HG02973 (cell line): ENCODE data around the gene ADAMTSL4.
"Not testable (repeated sequence)": the region's sequence is repeated elsewhere in the genome, so short reads cannot be mapped to it uniquely, and the experiment has no call there.

Experiments used
- ATAC-seq: cut with Tn5 transposase; IDR thresholded peaks from one replicate; pipeline ENCODE4 v1.9.1; 2021; ENCODE audit warnings: moderate library complexity; ENCODE audit not compliant: unreplicated experiment

The ADAMTSL4 gene

DNA sequence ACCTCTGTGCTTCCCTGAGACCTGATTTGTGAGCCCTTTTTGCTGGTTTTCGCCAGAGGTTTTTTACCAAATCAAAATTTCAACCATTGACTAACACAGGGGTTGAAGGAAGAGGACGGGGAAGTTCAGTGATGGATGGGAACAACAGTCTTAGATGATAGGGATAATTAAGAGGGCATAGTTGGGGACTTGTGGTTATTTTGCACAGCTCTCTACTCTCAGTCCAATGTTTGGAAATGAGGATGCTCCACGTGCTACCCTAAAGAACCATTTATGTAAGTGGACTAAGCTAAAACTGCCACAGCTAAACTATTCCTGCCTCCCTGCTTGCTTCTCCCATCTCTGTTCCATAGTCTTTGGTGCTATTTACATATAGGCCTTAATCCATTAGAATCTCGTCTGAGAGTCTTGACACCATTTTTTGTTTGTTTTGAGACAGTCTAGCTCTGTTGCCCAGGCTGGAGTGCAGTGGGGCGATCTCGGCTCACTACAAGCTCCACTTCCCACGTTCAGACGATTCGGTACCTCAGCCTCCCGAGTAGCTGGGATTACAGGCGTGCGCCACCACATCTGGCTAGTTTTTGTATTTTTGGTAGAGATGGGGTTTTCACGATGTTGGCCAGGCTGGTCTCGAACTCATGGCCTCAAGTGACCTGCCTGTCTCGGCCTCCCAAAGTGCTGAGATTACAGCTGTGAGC is 30.9 kb downstream of the ADAMTSL4 start:
- no peak for ATAC-seq

DNA sequence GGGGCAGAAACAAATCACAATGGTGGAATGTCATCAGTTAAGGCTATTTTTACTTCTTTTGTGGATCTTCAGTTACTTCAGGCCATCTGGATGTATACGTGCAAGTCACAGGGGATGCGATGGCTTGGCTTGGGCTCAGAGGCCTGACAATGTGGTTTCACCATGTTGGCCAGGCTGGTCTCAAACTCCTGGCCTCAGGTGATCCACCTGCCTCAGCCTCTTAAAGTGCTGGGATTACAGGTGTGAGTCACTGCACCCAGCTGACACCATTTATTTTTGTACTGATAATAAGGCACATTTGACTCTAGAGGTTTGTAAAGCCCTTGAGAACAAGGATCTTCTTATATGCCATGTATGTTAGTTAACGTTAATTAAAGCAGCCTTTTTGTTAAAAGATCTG is 31.8 kb downstream of the ADAMTSL4 start:
- not testable (repeated sequence) for ATAC-seq

DNA sequence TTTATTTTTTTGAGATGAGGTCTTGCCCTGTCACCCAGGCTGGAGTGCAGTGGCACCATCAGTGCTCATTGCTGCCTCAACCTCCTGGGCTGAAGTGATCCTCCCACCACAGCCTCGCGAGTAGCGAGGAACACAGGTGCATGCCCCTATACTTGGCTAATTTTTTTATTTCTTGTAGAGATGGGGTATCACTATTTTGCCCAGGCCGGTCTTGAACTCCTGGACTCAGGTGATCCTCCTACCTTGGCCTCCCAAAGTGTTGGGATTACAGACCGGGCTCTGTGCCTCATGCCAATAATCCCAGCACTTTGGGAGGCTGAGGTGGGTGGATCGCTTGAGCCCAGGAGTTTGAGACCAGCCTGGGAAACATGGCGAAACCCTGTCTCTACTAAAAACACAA is 32.2 kb downstream of the ADAMTSL4 start:
- ATAC-seq: not testable (repeated sequence)

DNA sequence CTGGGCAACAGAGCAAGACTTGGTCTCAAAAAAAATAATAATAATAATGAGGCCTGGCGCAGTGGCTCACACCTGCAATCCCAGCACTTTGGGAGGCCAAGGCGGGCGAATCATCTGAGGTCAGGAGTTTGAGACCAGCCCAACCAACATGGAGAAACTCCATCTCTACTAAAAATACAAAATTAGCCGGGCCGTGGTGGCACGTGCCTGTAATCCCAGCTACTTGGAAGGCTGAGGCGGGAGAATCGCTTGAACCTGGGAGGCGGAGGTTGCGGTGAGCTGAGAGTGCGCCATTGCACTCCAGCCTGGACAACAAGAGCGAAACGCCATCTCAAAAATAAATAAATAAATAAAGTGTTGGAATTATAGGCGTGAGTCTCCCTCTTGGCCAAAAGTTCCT is 32.8 kb downstream of the ADAMTSL4 start:
- not testable (repeated sequence) for ATAC-seq

DNA sequence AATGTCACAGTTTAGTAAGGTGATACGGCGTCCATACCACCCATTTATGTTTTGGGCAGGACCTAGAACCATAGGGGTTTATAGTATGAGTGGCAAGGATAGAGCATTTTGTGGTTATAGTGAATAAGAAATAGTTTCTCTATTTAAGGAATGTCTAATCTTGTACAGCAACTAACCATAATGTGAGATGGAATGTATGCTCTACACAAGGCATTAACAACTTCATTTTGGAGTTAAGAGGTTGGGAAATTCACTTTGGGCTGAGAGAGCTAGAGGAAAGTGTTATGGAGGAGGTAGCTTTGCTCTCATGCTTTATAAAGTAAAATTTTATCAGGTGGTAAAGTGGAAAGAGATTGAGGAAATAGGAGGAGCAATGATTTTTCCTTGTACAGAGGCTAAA is 33.2 kb downstream of the ADAMTSL4 start:
- no peak for ATAC-seq

DNA sequence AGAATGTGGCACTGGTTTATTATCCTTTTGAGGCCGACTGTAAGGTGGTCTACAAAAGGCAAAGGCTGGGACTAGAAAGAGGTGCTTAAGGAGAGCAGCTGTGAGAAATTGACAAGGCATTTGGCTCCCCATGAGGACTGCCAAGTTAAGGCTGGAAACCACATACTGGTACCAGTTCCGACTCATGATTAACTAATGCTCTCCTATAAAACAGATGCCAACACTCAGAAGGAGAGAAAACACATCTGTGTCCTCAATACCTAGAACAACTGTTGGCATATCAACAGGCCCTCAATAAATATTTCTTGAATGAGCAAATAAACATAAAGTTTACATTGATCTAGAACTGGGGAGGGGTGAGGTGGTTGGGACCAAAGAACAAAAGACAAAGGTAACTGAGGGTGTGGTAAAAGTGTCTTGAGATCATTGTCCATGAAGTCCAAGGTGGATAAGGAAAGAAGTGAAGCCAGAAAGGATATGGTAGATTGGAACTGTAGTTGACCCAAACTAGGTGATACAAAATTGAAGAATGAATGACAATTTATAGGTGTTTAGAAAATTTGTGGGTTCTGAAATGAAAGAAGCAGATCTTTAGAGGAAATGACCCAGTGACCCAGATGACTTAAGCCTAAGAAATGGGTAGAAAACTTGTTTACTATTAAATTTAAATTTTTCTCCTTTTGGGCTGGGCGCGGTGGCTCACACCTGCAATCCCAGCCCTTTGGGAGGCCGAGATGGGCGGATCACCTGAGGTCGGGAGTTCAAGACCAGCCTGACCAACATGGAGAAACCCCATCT is 47.1 kb downstream of the ADAMTSL4 start:
- ATAC-seq: no peak

DNA sequence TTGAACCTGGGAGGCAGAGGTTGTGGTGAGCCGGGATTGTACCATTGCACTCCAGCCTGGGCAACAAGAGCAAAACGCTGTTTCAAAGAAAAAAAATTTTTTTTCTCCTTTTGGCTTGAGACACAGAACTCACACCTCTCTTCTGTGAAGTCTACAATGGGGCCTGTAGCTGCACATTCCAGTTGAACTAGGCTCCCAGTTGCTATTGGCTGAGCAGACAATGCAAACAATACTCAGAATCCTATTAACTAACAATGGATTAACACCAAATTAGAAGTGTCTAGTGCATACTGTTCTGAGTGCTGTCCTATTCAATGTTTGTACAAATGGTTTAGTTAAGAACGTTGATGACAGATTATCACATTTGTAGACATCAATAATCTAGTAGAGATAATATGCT is 47.8 kb downstream of the ADAMTSL4 start:
- ATAC-seq: no peak

DNA sequence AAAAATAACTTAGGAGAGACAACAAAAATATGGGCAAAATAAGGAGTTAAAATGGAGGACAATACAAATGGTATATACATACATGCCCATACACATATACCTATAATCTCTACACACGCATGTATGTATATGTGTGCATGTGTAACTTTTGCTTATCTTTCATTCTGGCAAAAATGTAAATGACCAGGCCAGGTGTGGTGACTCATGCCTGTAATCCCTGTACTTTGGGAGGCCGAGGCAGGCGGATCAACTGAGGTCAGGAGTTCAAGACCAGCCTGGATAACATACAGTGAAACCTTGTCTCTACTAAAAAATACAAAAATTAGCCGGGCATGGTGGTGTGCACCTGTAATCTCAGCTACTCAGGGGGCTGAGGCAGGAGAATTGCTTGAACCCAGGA is 49.1 kb downstream of the ADAMTSL4 start:
- not testable (repeated sequence) for ATAC-seq

DNA sequence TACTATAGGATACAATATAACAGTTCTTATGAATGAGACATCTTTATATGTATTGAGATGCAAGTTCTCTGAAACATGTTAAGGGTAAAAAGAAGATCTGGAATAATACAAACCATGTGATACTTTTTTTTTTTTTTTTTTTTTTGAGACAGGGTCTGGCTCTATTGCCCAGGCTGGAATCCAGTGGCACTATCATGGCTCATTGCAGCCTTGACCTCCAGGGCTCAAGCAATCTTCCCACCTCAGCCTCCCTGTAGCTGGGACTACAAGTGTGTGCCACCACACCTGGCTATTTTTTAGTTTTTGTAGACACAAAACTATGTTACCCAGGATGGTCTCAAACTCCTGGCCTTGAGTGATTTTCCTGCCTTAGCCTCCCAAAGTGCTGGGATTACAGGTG is 52.3 kb downstream of the ADAMTSL4 start:
- no peak for ATAC-seq

DNA sequence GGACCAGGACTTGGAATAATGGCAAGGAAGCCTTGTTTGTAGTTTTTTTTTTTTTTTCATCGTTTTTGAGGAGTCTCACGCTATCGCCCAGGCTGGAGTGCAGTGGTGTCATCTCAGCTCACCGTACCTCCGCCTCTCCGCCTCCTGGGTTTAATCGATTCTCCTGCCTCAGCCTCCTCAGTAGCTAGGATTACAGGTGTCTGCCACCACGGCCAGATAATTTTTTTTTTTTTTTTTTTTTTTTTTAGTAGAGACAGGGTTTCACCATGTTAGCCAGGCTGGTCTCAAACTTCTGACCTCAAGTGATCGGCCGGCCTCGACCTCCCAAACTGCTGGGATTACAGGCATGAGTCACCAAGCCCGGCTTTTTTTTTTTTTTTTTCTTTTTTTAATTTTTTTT is 53.2 kb downstream of the ADAMTSL4 start:
- ATAC-seq: not testable (repeated sequence)

DNA sequence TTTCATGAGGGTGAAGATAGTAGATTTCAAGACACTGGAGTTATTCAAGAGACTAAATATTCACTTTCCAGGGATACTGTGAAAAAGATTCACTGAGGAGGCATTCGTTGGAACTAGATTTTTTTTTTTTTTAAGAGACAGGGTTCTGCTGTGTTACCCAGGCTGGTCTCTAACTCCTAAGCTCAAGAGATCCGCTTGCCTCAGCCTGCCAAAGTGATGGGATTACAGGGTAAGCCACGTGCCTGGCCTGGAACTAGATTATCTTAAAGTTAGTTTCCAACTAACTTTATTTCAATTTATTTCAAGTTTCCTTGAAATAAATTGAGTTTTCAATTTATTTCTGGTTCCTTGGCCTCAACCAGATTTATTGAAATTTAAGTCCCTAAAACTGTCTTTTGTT is 54.5 kb downstream of the ADAMTSL4 start:
- no peak for ATAC-seq

DNA sequence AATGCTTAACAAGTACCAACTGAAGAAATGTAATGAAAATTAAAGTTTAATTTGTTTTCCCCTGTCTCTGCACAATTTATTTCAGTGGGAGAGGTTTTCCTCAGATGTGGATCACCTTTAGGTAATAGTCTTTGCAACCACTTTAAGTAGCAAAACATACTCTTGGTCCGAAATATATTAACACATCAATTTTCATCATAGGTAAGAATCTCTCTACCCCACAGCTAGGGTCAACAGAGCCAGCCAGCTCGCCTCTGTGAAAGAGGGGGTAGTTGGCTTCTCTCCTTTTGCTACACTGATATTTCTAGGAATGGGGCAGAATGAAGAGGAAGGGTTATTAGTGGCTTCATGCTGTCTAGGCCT is 55.0 kb downstream of the ADAMTSL4 start:
- no peak for ATAC-seq

DNA sequence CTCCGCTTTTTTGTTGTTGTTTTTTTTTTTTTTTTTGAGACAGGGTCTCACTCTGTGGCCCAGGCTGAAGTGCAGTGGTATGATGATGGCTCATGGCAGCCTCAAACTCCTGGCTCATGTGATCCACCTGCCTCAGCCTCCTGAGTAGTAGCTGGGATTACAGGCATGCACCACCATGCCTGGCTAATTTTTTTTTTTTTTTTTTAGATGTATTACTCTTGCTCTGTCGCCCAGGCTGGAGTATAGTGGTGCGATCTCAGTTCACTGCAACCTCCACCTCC is 56.2 kb downstream of the ADAMTSL4 start:
- ATAC-seq: not testable (repeated sequence)

DNA sequence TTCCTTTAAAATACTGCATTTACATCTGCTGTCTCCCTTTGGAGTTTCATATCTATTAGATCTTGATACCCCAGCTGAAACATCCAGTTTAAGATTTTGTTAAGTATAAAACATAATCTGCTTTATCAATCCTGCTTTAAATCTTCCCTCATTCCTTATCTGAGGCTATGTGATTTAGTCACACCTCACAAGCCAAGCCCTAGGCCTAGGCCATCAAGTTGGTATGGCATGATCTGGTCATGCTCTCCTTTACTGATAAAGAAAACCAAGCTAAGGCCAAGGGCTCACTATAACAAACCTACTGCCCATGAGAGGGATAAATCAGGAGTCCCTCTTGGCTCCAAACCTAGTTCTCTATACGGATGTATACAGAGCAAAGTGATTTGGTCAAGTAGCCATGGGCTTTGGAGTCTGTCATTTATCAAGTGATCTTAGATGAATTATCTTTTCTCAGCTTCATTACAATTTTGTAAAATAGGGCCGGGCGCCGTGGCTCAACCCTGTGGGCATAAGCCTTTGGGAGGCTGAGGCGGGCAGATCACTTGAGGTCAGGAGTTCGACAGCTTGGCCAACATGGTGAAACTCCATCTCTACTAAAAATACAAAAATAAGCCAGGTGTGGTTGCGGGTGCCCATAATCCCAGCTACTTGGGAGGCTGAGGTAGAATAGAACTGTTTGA is 57.4 kb downstream of the ADAMTSL4 start:
- ATAC-seq: no peak

DNA sequence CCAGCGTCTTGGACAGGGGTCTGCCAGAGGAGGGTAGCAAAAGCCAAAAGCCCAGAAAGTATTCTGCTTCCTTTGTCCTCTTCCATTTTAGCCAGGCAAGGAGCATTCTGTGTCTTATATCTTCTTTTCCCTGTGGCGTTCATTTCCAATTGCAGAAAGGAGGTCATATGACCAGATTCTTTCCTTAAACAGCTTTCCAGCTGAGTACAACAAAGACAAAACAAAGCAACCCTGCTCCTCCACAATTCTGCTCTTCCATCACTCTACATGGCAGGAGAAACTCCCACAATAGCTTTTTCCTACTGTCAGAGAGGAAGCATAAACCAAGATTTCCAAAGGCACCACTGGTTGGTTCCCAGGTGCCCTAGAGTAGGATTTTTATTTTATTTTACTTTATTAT is 60.5 kb downstream of the ADAMTSL4 start:
- no peak for ATAC-seq
